Right cardiac atrium (tissue), 5 donors: ENCODE results near the gene TSGA10. TPM values are rescaled to one million over a fixed set of nuclear protein-coding genes. Genes with fewer than 3 reads are reported as not detected.
A peak's percentile ranks its signal among the peaks of the same experiment; 100 is the strongest.
"Not testable (repeated sequence)": the region's sequence is repeated elsewhere in the genome, so short reads cannot be mapped to it uniquely, and the experiment has no call there.

Source experiments
- ATAC-seq, 2 donors: fragments of 200-7000 bp; cut with Tn5 transposase; one replicate each; pipeline versions ENCODE4 v1.8.0 to v1.9.1; 2020; ENCODE audit warnings: moderate library complexity in 2 of 2, mild to moderate bottlenecking in 1 of 2
- DNase-seq, 3 donors: peaks; one replicate each; pipeline ENCODE4 v3.0.0-alpha.2; 2020
- H3K27ac ChIP-seq: one replicate; pipeline ENCODE4 v1.5.1; 2013; ENCODE audit warnings: mild to moderate bottlenecking, low read length, control low read depth, moderate library complexity
- H3K27me3 ChIP-seq: one replicate; pipeline ENCODE4 v1.6.1; 2013; ENCODE audit not compliant: control insufficient read depth, insufficient read depth
- H3K4me1 ChIP-seq: one replicate; pipeline ENCODE4 v1.6.1; 2013; ENCODE audit warnings: low read length; ENCODE audit not compliant: control insufficient read depth, insufficient read depth
- H3K4me3 ChIP-seq: one replicate; pipeline ENCODE4 v1.5.1; 2013; ENCODE audit warnings: low read length, control low read depth
- H3K9me3 ChIP-seq: one replicate; pipeline ENCODE4 v1.6.1; 2013; ENCODE audit warnings: low read length; ENCODE audit not compliant: control insufficient read depth
- WGBS: extraction: QIAGEN DNeasy Blood & Tissue Kit; methylation state at CpG from one replicate; pipeline ENCODE4 v1.1.7; 2013; 5-methylcytosine and 5-hydroxymethylcytosine counted together
- intact Hi-C, 4 donors: fragments of 100-400 bp; cut with DNase I; formaldehyde crosslinking; loops; one replicate each; pipeline versions ENCODE4 v1.11.0 to v1.14.0; 2022 to 2023
- polyA plus RNA-seq: library from polyadenylated mRNA; stranded (reverse); fragments of 200-250 nt; gene quantifications from one replicate; pipeline ENCODE4 v1.2.3, GENCODE V29; 2013
- total RNA-seq, 4 donors: library from RNA; stranded (reverse); fragmentation: NEBNext Ultra II Directional; extraction: Animal tissue kit (Norgen Biotek cat#: 25700); gene quantifications; one replicate each; pipeline ENCODE4 v1.2.1, GENCODE V29; 2021
- donor health status: healthy with polysubstance abuse.
- donor health status: DM: no; HTN: yes; CAD: no.
- donor health status: DM: no; HTN: no; CAD: no.
- donor health status: DM: no; HTN: yes; CAD: no; lungs with severe emphysema.
- donor health status: DM: yes; HTN: yes; CAD: no.

TSGA10 gene
- total and polyA plus RNA-seq, 5 donors: 2.5 to 5.2 (median 4.4) TPM

GRCh38 chr2:98988695-98989094 is 166.0 kb downstream of the TSGA10 start:
- H3K4me1 ChIP-seq, ATAC-seq, H3K27ac ChIP-seq, H3K4me3 ChIP-seq, H3K9me3 ChIP-seq, H3K27me3 ChIP-seq, intact Hi-C loops: not testable (repeated sequence)
- 96% methylated on average over 26 of the region's 28 CpGs for WGBS
- peak in 2 of 3 donors; percentile 15 to 72 for DNase-seq

- ATAC-seq (no peak), DNase-seq (no peak)
- Histone ChIP-seq H3K27me3 (no peaks in the 10 kb centered on the region), H3K27ac (no peak overlapping the region), H3K4me3 (no peak overlapping the region), H3K9me3 (no peaks in the 10 kb centered on the region), H3K4me1 (no peaks in the 10 kb centered on the region)
- intact Hi-C loops: no loop called here
- WGBS: 74% methylated on average over 2 of the region's 2 CpGs
Measured at GRCh38 chr2:98985905-98986666, 168.7 kb downstream of the TSGA10 start.

GRCh38 chr2:98975611-98976010 is 179.1 kb downstream of the TSGA10 start:
- 51% methylated on average over 2 of the region's 2 CpGs for WGBS
- Histone ChIP-seq H3K27me3 (no peaks in the 10 kb centered on the region), H3K4me3 (no peak overlapping the region), H3K9me3 (peaks cover 2% of the 10 kb centered on the region), H3K4me1 (no peaks in the 10 kb centered on the region), H3K27ac (no peak overlapping the region)
- DNase-seq (no peak), ATAC-seq (no peak)
- intact Hi-C loops: no loop called here

- intact Hi-C loops: no loop called here
- ATAC-seq: no peak
- no peak overlapping the region for H3K27ac ChIP-seq
- peaks cover 2% of the 10 kb centered on the region for H3K9me3 ChIP-seq
- no peak overlapping the region for H3K4me3 ChIP-seq
- H3K27me3 ChIP-seq: no peaks in the 10 kb centered on the region
- 91% methylated on average over 1 of the region's 1 CpG for WGBS
- DNase-seq: no peak
- no peaks in the 10 kb centered on the region for H3K4me1 ChIP-seq
Measured at GRCh38 chr2:98972582-98973167, 182.1 kb downstream of the TSGA10 start.

GRCh38 chr2:98959810-98960507 is 194.8 kb downstream of the TSGA10 start:
- no peak overlapping the region for H3K4me3 ChIP-seq
- H3K27ac ChIP-seq: no peak overlapping the region
- DNase-seq: no peak
- H3K9me3 ChIP-seq: no peaks in the 10 kb centered on the region
- no peaks in the 10 kb centered on the region for H3K4me1 ChIP-seq
- no peaks in the 10 kb centered on the region for H3K27me3 ChIP-seq
- intact Hi-C loops: no loop called here
- ATAC-seq: no peak
- 63% methylated on average over 7 of the region's 7 CpGs for WGBS

- no peaks in the 10 kb centered on the region for H3K27me3 ChIP-seq
- no peak for DNase-seq
- 70% methylated on average over 4 of the region's 4 CpGs for WGBS
Measured at GRCh38 chr2:98952966-98953365, 201.8 kb downstream of the TSGA10 start.

GRCh38 chr2:98948956-98949739 is 205.6 kb downstream of the TSGA10 start:
- ATAC-seq (no peak), DNase-seq (no peak)
- Histone ChIP-seq H3K27me3 (no peaks in the 10 kb centered on the region), H3K27ac (no peak overlapping the region), H3K4me1 (no peaks in the 10 kb centered on the region), H3K4me3 (no peak overlapping the region), H3K9me3 (no peaks in the 10 kb centered on the region)
- WGBS: 67% methylated on average over 5 of the region's 5 CpGs
- intact Hi-C loops: no loop called here

More at GRCh38 chr2:98952966-98953365, 201.8 kb downstream of the TSGA10 start:
- intact Hi-C loops: no loop called here
- Histone ChIP-seq H3K4me1 (no peaks in the 10 kb centered on the region), H3K4me3 (no peak overlapping the region), H3K9me3 (no peaks in the 10 kb centered on the region), H3K27ac (no peak overlapping the region)
- ATAC-seq: no peak

- H3K27ac ChIP-seq: no peak overlapping the region
- DNase-seq (no peak), ATAC-seq (no peak)
- no peaks in the 10 kb centered on the region for H3K4me1 ChIP-seq
- WGBS: 40% methylated on average over 8 of the region's 8 CpGs
- intact Hi-C loops: no loop called here
- H3K27me3 ChIP-seq: no peaks in the 10 kb centered on the region
- H3K4me3 ChIP-seq: no peak overlapping the region
- H3K9me3 ChIP-seq: no peaks in the 10 kb centered on the region
Measured at GRCh38 chr2:98947554-98947953, 207.2 kb downstream of the TSGA10 start.

Other genes starting within 250 kb of the TSGA10 start
- 1 to 10 TPM; 4.7 to 5.7 (median 5.1) TPM for gene CRACDL, start 218.7 kb downstream of the TSGA10 start, total RNA-seq
- gene CRACDL, start 218.7 kb downstream of the TSGA10 start, polyA plus RNA-seq: 2.7 TPM
- under 1 TPM in 2 of 4 donors, not detected in 2; 0.18 to 0.43 TPM for gene C2orf15, start 13.2 kb downstream of the TSGA10 start, total RNA-seq
- 0.25 TPM for gene C2orf15, start 13.2 kb downstream of the TSGA10 start, polyA plus RNA-seq
- 10 to 100 TPM in 1 of 4 donors, 1 to 10 TPM in 3; 5.8 to 10.0 (median 7.1) TPM for gene LIPT1, start within 50 bp of the TSGA10 start, total RNA-seq
- gene LIPT1, start within 50 bp of the TSGA10 start, polyA plus RNA-seq: 12.4 TPM
- 10 to 100 TPM; 10.4 to 20.6 (median 12.0) TPM for gene MITD1, start 26.1 kb upstream of the TSGA10 start, total RNA-seq
- 22.4 TPM for gene MITD1, start 26.1 kb upstream of the TSGA10 start, polyA plus RNA-seq
- 10 to 100 TPM; 21.3 to 29.6 (median 27.1) TPM for gene MRPL30, start 26.2 kb upstream of the TSGA10 start, total RNA-seq
- gene MRPL30, start 26.2 kb upstream of the TSGA10 start, polyA plus RNA-seq: 24.2 TPM
- not detected for gene LYG2, start 100.7 kb upstream of the TSGA10 start, total RNA-seq
- not detected for gene LYG2, start 100.7 kb upstream of the TSGA10 start, polyA plus RNA-seq
- under 1 TPM in 3 of 4 donors, not detected in 1; 0.40 to 0.72 (median 0.65) TPM for gene LYG1, start 146.3 kb upstream of the TSGA10 start, total RNA-seq
- gene LYG1, start 146.3 kb upstream of the TSGA10 start, polyA plus RNA-seq: 0.84 TPM
- gene TXNDC9, start 181.4 kb upstream of the TSGA10 start, total RNA-seq: 10 to 100 TPM; 18.7 to 22.4 (median 20.2) TPM
- gene TXNDC9, start 181.4 kb upstream of the TSGA10 start, polyA plus RNA-seq: 22.5 TPM
- 10 to 100 TPM; 67.1 to 79.9 (median 71.9) TPM for gene EIF5B, start 182.4 kb upstream of the TSGA10 start, total RNA-seq
- 71.6 TPM for gene EIF5B, start 182.4 kb upstream of the TSGA10 start, polyA plus RNA-seq